Choroid plexus epithelial cell (primary cell): ENCODE data around the gene SBK1.
"Not testable (repeated sequence)": the region's sequence is repeated elsewhere in the genome, so short reads cannot be mapped to it uniquely, and the experiment has no call there.

ENCODE experiments used
- DNase-seq: peaks from one replicate; pipeline ENCODE4 v3.0.0-alpha.2; 2010; ENCODE audit warnings: low read depth
- H3K4me3 ChIP-seq: 2 replicates; pipeline ENCODE4 v1.5.1; 2011; ENCODE audit warnings: low read depth, mild to moderate bottlenecking, control low read depth, low read length, moderate library complexity
- TF ChIP-seq, protein P1 (sequence below): conservative IDR thresholded peaks from 2 replicates; pipeline ENCODE4 v1.5.1; 2011; ENCODE audit warnings: low read depth, mild to moderate bottlenecking, control low read depth, inconsistent platforms, low read length, moderate library complexity

The SBK1 gene

DNA sequence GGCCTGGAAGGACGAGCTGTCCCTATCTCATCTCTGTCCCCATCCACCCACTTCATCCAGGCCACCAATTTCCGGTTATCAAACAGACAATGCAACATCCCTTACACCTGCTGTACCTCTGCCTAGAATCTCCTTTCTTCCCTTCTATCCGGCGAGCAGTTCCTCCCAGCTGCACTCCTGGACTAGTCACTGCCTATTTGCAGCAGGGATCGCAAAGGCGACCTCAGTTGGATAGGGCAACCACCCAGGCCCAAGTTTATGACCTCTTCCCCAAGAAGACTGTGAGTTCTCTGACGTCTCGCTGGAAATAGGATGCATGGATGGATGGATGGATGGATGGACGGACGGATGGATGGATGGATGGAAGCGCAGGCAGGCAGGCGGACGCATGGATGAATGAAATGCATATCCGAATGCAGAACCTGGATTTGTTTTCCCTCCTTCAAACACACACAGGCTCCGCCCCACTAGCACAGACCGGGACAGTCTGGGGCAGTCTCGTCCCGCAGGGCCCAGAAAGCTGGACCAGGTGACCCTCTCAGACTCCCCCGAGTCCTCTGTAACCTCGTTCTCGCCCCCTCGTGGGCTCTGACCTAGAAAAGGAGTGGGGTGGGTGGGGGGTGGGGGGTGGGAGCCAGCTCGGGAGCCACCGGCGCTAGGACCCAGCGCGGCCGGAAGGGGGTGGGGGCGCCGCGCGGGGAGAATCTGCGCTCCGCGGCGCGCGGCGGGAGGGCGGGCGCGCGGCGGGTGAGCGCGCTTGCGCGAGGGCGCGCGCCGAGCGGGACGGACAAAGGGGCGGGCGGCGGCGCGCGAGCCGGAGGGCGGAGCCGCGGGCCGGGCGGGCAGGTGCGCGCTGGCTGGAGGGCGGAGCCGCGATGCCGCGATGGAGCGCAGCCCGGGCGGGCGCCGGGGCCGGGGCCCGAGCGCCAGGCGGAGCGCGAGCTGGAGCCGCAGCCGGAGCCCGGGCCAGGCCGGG, at the start of gene SBK1:
Gene SBK1 (plus strand): TSS at position 875 of the 976 bp plus-strand sequence. CDS start 24,867 bp downstream, outside the sequence.
- H3K4me3 ChIP-seq = peak within 1 kb of the TSS; percentile 60
- DNase-seq = peak; percentile 56
- TF ChIP-seq, protein P1, sequence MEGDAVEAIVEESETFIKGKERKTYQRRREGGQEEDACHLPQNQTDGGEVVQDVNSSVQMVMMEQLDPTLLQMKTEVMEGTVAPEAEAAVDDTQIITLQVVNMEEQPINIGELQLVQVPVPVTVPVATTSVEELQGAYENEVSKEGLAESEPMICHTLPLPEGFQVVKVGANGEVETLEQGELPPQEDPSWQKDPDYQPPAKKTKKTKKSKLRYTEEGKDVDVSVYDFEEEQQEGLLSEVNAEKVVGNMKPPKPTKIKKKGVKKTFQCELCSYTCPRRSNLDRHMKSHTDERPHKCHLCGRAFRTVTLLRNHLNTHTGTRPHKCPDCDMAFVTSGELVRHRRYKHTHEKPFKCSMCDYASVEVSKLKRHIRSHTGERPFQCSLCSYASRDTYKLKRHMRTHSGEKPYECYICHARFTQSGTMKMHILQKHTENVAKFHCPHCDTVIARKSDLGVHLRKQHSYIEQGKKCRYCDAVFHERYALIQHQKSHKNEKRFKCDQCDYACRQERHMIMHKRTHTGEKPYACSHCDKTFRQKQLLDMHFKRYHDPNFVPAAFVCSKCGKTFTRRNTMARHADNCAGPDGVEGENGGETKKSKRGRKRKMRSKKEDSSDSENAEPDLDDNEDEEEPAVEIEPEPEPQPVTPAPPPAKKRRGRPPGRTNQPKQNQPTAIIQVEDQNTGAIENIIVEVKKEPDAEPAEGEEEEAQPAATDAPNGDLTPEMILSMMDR = no peak

DNA sequence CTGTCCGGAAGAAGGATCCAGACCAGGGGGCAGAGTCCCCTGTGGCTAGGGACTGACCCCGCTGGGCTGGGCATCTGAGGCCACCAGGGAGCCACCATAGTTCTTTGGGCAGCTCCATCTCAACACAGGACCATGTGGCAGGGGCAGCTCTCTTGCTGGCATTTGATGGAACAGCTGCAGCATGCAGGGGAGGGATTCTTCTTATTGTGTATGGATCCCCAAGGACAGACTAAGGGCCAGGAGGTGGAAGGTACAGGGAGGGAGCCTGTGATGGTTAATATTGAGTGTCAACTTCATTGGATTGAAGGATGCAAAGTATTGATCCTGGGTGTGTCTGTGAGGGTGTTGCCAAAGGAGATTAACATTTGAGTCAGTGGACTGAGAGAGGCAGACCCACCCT, 42.8 kb upstream of the SBK1 start:
- H3K4me3 ChIP-seq, DNase-seq: not testable (repeated sequence)

DNA sequence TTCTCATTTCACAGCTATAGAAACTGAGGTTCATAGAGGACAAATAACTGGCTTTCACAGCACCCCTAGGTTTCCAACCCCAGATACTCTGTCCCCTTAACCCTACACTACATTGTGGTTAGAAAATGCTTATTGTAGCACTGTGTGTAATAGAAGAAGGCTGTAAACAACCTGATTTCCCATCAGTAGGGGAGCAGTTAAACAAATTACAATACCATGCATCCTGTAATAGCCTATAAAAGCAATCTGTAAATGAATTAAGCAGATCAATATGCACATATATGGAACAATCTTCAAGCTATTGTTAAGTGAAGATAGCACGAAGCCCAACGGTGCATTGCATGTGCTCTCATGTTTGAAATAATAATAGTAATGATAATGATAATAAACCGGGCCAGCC, 41.3 kb upstream of the SBK1 start:
- TF ChIP-seq, protein P1 = no peak
- no peak for DNase-seq
- no peak overlapping the region for H3K4me3 ChIP-seq

DNA sequence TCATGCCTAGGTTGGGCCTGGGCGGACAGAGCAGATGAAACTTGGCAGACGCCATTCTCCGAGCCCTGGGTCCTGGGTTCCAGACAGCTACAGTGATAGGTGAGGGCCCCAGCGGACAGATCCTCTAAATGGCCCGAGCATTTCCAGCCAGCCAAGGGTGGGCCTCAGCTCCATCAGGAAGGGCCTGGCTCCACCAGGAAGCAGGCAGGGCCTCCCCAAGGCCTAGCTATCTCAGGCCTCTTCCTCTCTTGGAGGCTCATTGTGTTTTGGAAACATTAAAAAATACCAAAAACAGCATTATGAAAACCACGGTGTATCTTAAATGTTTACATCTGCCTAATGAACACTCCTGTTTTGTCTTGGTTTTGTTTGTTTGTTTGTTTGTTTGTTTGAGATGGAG, 38.2 kb upstream of the SBK1 start:
- no peak overlapping the region for H3K4me3 ChIP-seq
- no peak for DNase-seq
- TF ChIP-seq, protein P1 = no peak

DNA sequence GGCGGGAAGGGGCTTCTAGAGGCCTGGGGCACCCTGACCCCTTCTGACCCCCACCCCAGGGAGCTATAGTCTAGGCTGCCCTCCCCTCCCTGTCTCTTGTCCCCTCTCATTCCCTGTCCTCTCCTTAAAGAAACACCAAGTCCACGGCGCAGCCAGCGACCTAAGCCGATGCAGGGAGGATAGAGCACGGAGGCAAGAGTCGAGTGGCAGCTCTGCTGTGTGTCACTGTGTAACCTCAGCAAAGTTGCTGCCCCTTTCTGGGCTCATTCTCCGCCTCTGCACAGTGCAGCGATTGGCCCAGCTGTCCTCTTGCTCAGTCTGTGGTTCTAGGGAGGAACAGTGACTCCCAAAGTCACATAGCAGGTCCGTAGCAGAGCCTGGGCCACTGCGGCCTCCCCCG, 36.5 kb upstream of the SBK1 start:
- no peak overlapping the region for H3K4me3 ChIP-seq
- DNase-seq = no peak
- TF ChIP-seq, protein P1 = no peak

DNA sequence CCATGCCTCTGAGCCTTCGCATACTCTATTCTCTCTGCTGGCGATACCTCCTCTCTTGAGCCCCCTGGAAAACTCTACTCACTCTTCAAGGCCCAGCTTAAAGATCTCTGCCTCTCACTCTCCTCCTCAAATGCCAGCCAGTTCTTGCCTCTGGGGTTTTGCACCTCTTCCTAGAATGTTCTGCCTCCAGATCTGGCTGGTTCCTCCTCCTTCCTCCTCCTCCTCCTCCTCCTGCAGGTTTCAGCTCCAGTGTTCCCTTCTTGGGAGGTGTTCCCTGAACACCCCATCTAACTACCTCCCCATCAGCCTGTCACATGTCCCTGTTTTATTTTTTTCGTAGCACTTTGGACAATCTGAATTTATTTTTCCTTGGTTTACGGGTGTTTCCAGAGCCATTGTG, 35.1 kb upstream of the SBK1 start:
- no peak overlapping the region for H3K4me3 ChIP-seq
- TF ChIP-seq, protein P1 = no peak
- no peak for DNase-seq

DNA sequence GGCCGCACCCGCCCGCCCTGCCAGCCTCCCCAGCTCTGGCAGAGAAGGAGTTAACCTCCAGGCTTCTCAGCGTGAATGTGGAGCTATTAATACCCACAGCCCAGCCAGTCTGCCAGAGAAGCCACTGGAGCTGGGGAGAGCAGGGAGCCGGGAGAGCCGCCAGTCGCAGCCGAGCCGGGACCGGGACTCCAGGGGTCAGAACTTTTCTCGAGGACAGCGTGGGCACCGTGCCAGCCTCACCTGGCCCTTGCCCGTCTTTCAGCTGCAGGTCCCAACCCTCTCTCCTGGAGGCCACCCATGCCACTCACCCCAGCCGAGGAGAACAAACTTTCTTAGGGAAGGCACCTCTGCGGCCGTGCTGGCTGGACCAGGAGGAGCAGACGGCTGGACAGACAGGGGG, 33.8 kb upstream of the SBK1 start:
- peak; percentile 40 for DNase-seq
- TF ChIP-seq, protein P1 = no peak
- no peak overlapping the region for H3K4me3 ChIP-seq
